Panc1 (cell line): ENCODE data around the gene SPTBN1.

Experiments used
- TCF7L2 ChIP-seq: IDR thresholded peaks from 2 replicates; pipeline ENCODE4 v1.6.1; 2011; ENCODE audit warnings: mild to moderate bottlenecking, low read depth, low read length, inconsistent platforms
- TF ChIP-seq, protein P1 (sequence below): fragments of 450-650 bp; IDR thresholded peaks from 2 replicates; pipeline ENCODE4 v1.5.1; 2017; ENCODE audit warnings: mild to moderate bottlenecking

DNA sequence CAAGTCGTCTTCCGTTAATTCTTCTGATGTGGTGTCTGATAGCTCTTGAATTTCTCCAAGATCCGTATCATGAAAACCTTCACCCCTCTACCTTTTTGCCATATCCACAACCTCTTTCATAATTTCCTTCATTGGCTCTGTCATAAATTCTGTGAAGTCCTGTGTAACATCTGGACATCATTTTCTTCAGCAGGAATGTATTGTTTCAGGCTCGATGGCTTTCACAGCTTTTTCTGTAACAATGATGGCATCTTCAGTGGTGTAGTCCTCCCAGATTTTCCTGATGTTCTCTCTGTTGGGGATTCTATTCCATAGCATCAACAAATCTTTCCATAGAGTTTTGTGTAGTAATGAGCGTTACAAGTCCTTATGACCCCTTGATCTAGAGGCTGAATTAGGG is 153.1 kb downstream of the SPTBN1 start:
- TF ChIP-seq, protein P1, sequence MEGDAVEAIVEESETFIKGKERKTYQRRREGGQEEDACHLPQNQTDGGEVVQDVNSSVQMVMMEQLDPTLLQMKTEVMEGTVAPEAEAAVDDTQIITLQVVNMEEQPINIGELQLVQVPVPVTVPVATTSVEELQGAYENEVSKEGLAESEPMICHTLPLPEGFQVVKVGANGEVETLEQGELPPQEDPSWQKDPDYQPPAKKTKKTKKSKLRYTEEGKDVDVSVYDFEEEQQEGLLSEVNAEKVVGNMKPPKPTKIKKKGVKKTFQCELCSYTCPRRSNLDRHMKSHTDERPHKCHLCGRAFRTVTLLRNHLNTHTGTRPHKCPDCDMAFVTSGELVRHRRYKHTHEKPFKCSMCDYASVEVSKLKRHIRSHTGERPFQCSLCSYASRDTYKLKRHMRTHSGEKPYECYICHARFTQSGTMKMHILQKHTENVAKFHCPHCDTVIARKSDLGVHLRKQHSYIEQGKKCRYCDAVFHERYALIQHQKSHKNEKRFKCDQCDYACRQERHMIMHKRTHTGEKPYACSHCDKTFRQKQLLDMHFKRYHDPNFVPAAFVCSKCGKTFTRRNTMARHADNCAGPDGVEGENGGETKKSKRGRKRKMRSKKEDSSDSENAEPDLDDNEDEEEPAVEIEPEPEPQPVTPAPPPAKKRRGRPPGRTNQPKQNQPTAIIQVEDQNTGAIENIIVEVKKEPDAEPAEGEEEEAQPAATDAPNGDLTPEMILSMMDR: no peak
- TF ChIP-seq TCF7L2: no peak
